Keratinocyte (primary cell): ENCODE measurements around the gene HTR2C. TPM values are rescaled to one million over a fixed set of nuclear protein-coding genes. Genes with fewer than 3 reads are reported as not detected.

Source experiments
- DNase-seq: peaks from one replicate; pipeline ENCODE4 v3.0.0-alpha.2; 2011; ENCODE audit warnings: low read depth, missing footprints, low spot score
- FAIRE-seq: peaks from 2 replicates; lab custom pipeline; 2011; peaks lifted over from hg19 to GRCh38; lab: Jason Lieb, UNC
- H2AFZ ChIP-seq: 2 replicates; pipeline ENCODE4 v1.6.0; 2012; ENCODE audit warnings: low read length, control low read depth, inconsistent platforms; ENCODE audit not compliant: control insufficient read depth
- H3K27ac ChIP-seq: 2 replicates; pipeline ENCODE4 v1.5.1; 2011; ENCODE audit warnings: low read length; ENCODE audit not compliant: control insufficient read depth, insufficient read depth
- H3K27me3 ChIP-seq: 3 replicates; pipeline ENCODE4 v1.6.0; 2011; ENCODE audit warnings: low read length; ENCODE audit not compliant: control insufficient read depth, insufficient read depth; ENCODE audit errors: extremely low read depth
- H3K36me3 ChIP-seq, 2 experiments: 2 replicates in 1 of 2; 3 replicates in 1 of 2; pipeline ENCODE4 v1.5.1; 2011; ENCODE audit warnings: low read length in 2 of 2, mild to moderate bottlenecking in 1 of 2; ENCODE audit not compliant: control insufficient read depth in 2 of 2, insufficient read depth in 2 of 2; ENCODE audit errors: extremely low read depth in 1 of 2
- H3K4me1 ChIP-seq: 3 replicates; pipeline ENCODE4 v1.5.1; 2011; ENCODE audit warnings: low read length; ENCODE audit not compliant: control insufficient read depth, insufficient read depth; ENCODE audit errors: extremely low read depth
- H3K4me2 ChIP-seq: 3 replicates; pipeline ENCODE4 v1.6.0; 2011; ENCODE audit warnings: low read depth, low read length; ENCODE audit not compliant: control insufficient read depth, insufficient read depth; ENCODE audit errors: extremely low read depth
- H3K4me3 ChIP-seq, 3 experiments: fragments of 200-600 bp in 1 of 3; sonication (generic) in 1 of 3; 2 replicates in 2 of 3; 3 replicates in 1 of 3; pipeline ENCODE4 v1.5.1; 2011 to 2016; ENCODE audit warnings: low read length in 3 of 3, mild to moderate bottlenecking in 3 of 3, control low read depth in 2 of 3, inconsistent platforms in 1 of 3, low read depth in 1 of 3, mixed read lengths in 1 of 3, mixed run types in 1 of 3, moderate library complexity in 1 of 3; ENCODE audit not compliant: control insufficient read depth in 2 of 3, insufficient read depth in 2 of 3; ENCODE audit errors: extremely low read depth in 1 of 3
- H3K79me2 ChIP-seq: 2 replicates; pipeline ENCODE4 v1.6.0; 2012; ENCODE audit warnings: low read length; ENCODE audit not compliant: control insufficient read depth, insufficient read depth
- H3K9ac ChIP-seq: 3 replicates; pipeline ENCODE4 v1.6.0; 2011; ENCODE audit warnings: low read length; ENCODE audit not compliant: control insufficient read depth, insufficient read depth; ENCODE audit errors: extremely low read depth
- H3K9me1 ChIP-seq: 3 replicates; pipeline ENCODE4 v1.6.0; 2011; ENCODE audit warnings: low read length; ENCODE audit not compliant: control insufficient read depth, insufficient read depth; ENCODE audit errors: extremely low read depth
- H3K9me3 ChIP-seq: 2 replicates; pipeline ENCODE4 v1.5.1; 2012; ENCODE audit warnings: low read depth, low read length; ENCODE audit not compliant: control insufficient read depth
- H4K20me1 ChIP-seq: 3 replicates; pipeline ENCODE4 v1.6.0; 2011; ENCODE audit warnings: low read length; ENCODE audit not compliant: control insufficient read depth, insufficient read depth; ENCODE audit errors: extremely low read depth
- CTCF ChIP-seq, 3 experiments: IDR thresholded peaks in 1 of 3; conservative IDR thresholded peaks in 1 of 3; optimal IDR thresholded peaks in 1 of 3; 2 replicates in 2 of 3; 3 replicates in 1 of 3; pipeline versions ENCODE3 to v1.5.1; 2011; ENCODE audit warnings: low read length in 3 of 3, mild to moderate bottlenecking in 3 of 3, moderate library complexity in 2 of 3, control low read depth in 1 of 3, inconsistent platforms in 1 of 3; ENCODE audit not compliant: insufficient read depth in 2 of 3; ENCODE audit errors: extremely low read depth in 1 of 3
- EZH2 ChIP-seq: IDR thresholded peaks from one replicate; pipeline ENCODE4 v1.6.1; 2012; ENCODE audit warnings: inconsistent platforms, mild to moderate bottlenecking, low read length, moderate library complexity
- dilution Hi-C: fragments of 300-500 bp; cut with MboI; formaldehyde crosslinking; loops from one replicate; pipeline ENCODE4 v1.7.0; 2020; ENCODE audit warnings: low sequenced_read_pairs; ENCODE audit not compliant: extremely low pct_ligation_motif_present
- polyA plus RNA-seq, 5 experiments: library from polyadenylated mRNA; depleted of rRNA in 3 of 5; stranded (reverse) in 3 of 5; stranded (forward) in 1 of 5; unstranded in 1 of 5; fragments of >200 nt; gene quantifications; 1 replicate in 1 of 5; 2 replicates in 3 of 5; 3 replicates in 1 of 5; pipeline versions ENCODE4 v1.2.1 to v1.2.3, GENCODE V29; 2011 to 2012; ENCODE audit warnings: missing spikeins in 2 of 5, low read depth in 1 of 5, low replicate concordance in 1 of 5

Gene HTR2C
- polyA plus RNA-seq, 1 donor (not counting 4 experiments of a cell fraction or from before 2014, with no cell fraction given), result not detected

GRCh38 chrX:114710571-114710970, 126.7 kb downstream of the HTR2C start:
- H3K4me3 ChIP-seq, result no peak overlapping the region
- no peak overlapping the region for H3K9ac ChIP-seq
- no peaks in the 10 kb centered on the region for H3K9me3 ChIP-seq
- H3K4me1 ChIP-seq, result no peaks in the 10 kb centered on the region
- no peak overlapping the region for H3K4me2 ChIP-seq
- no peak for TF ChIP-seq EZH2
- TF ChIP-seq CTCF (optimal IDR thresholded peaks at IDR 0.05 in 1 of 3, IDR thresholded peaks at IDR 0.05 in 1 of 3, conservative IDR thresholded peaks at IDR 0.05 in 1 of 3; ENCODE audit: extremely low read depth in 1 of 3, insufficient read depth in 2 of 3, low read length in 3 of 3), result no peak
- DNase-seq (no peak), FAIRE-seq (no peak)
- H3K36me3 ChIP-seq, result no peaks in the 10 kb centered on the region
- no peaks in the 10 kb centered on the region for H3K79me2 ChIP-seq
- H3K27me3 ChIP-seq, result no peaks in the 10 kb centered on the region
- no peaks in the 10 kb centered on the region for H3K9me1 ChIP-seq
- no peak overlapping the region for H2AFZ ChIP-seq
- dilution Hi-C loops, result no loop called here
- H3K27ac ChIP-seq, result no peak overlapping the region
- no peaks in the 10 kb centered on the region for H4K20me1 ChIP-seq

GRCh38 chrX:114712466-114712865, 128.6 kb downstream of the HTR2C start:
- Histone ChIP-seq H3K4me2 (no peak overlapping the region), H4K20me1 (no peaks in the 10 kb centered on the region), H3K27me3 (no peaks in the 10 kb centered on the region), H2AFZ (no peak overlapping the region), H3K9me3 (no peaks in the 10 kb centered on the region), H3K9me1 (no peaks in the 10 kb centered on the region), H3K27ac (no peak overlapping the region), H3K4me1 (no peaks in the 10 kb centered on the region), H3K4me3 (no peak overlapping the region), H3K36me3 (no peaks in the 10 kb centered on the region), H3K9ac (no peak overlapping the region), H3K79me2 (no peaks in the 10 kb centered on the region)
- FAIRE-seq (no peak), DNase-seq (no peak)
- dilution Hi-C loops, result no loop called here
- no peak for TF ChIP-seq EZH2
- TF ChIP-seq CTCF (optimal IDR thresholded peaks at IDR 0.05 in 1 of 3, IDR thresholded peaks at IDR 0.05 in 1 of 3, conservative IDR thresholded peaks at IDR 0.05 in 1 of 3; ENCODE audit: extremely low read depth in 1 of 3, insufficient read depth in 2 of 3, low read length in 3 of 3), result no peak
